Pancreas (tissue), 10 donors: ENCODE measurements around the gene ADGRG6. TPM values are rescaled to one million over a fixed set of nuclear protein-coding genes. Genes with fewer than 3 reads are reported as not detected.
A peak's percentile ranks its signal among the peaks of the same experiment; 100 is the strongest.

Source experiments
- ATAC-seq, 4 donors: fragments of 200-7000 bp; cut with Tn5 transposase; one replicate each; pipeline versions ENCODE4 v1.8.0 to v1.9.1; 2020; ENCODE audit warnings: mild to moderate bottlenecking in 4 of 4, moderate library complexity in 4 of 4
- DNase-seq, 6 donors: peaks; one replicate each; pipeline ENCODE4 v3.0.0-alpha.2; 2020
- FAIRE-seq: peaks from 2 replicates; lab custom pipeline; 2012; peaks lifted over from hg19 to GRCh38; lab: Jason Lieb, UNC
- H3K27ac ChIP-seq, 4 donors: fragments of 200-600 bp; sonication (generic); 1 replicate in 3 of 4; 2 replicates in 1 of 4; pipeline versions ENCODE4 v1.5.0 to v1.8.0; 2020
- H3K27me3 ChIP-seq, 4 donors: fragments of 200-600 bp; one replicate each; pipeline ENCODE4 v1.8.0; 2021
- H3K36me3 ChIP-seq, 3 donors: fragments of 200-600 bp; sonication (generic) in 1 of 3; one replicate each; pipeline versions ENCODE4 v1.5.0 to v1.8.0; 2020 to 2021
- H3K4me1 ChIP-seq, 3 donors: fragments of 200-600 bp; one replicate each; pipeline ENCODE4 v1.8.0; 2021
- H3K4me3 ChIP-seq, 4 donors: fragments of 200-600 bp; sonication (generic) in 2 of 4; one replicate each; pipeline versions ENCODE4 v1.5.0 to v1.8.0; 2020 to 2021
- H3K9me3 ChIP-seq, 4 donors: fragments of 200-600 bp; one replicate each; pipeline ENCODE4 v1.8.0; 2021
- WGBS, 2 donors: extraction: QIAGEN DNeasy Blood & Tissue Kit; methylation state at CpG; one replicate each; pipeline ENCODE4 v1.1.7; 2013; 5-methylcytosine and 5-hydroxymethylcytosine counted together
- intact Hi-C, 3 donors: fragments of 100-400 bp; cut with DNase I; formaldehyde crosslinking; loops; one replicate each; pipeline versions ENCODE4 v1.11.1 to v1.14.2; 2022
- polyA plus RNA-seq, 2 donors: library from polyadenylated mRNA; stranded (reverse); fragments of 200-250 nt; gene quantifications; one replicate each; pipeline ENCODE4 v1.2.3, GENCODE V29; 2013
- total RNA-seq, 6 donors: library from RNA; stranded (reverse); fragmentation: NEBNext Ultra II Directional in 4 of 6; extraction: Animal tissue kit (Norgen Biotek cat#: 25700) in 4 of 6; gene quantifications; one replicate each; pipeline versions ENCODE4 v1.2.1 to v1.2.4, GENCODE V29; 2021 to 2023
- TF ChIP-seq, protein P1 (sequence below), 4 donors: fragments of 200-600 bp; sonication (generic) in 3 of 4; IDR thresholded peaks; one replicate each; pipeline versions ENCODE4 v1.5.0 to v1.8.0; 2021; ENCODE audit warnings: antibody characterized with exemption in 4 of 4
- donor health status: healthy with polysubstance abuse.
- donor health status: DM: no; HTN: no; CAD: no; lungs with moderate emphysema.
- donor health status: DM: no; HTN: no; CAD: no.
- donor health status: control.
- donor health status: control.
- donor health status: Bipolar disorder and iron deficiency.
- donor health status: DM: yes; HTN: yes; CAD: no.
- donor health status: DM: no; HTN: no; CAD: no.
- donor health status: DM: no; HTN: no; CAD: no.
- donor health status: DM: yes; HTN: yes; CAD: no.

The ADGRG6 gene
- total and polyA plus RNA-seq, 8 donors, result 1.6 to 10.7 (median 4.2) TPM

DNA sequence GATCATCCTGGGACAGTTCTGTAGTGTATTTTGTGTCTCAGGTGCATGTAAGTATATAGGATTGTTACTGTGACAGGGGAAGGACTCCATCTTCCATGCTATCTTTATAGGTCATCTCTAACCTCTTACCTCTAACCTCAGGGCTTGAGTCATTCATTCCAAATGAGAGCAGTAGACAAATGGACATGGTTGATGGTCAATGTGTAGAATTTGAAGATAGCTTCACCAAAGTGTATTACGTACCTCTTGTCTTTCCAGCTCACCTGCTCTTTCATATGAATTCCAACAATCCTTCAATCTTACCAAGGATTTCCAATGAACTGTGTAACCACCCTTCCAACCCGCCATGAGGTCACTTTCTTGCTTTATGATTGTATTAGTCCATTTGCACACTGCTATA, 8.7 kb upstream of the ADGRG6 start:
- FAIRE-seq (no peak), ATAC-seq (no peak), DNase-seq (no peak)
- no peaks in the 10 kb centered on the region for H3K27me3 ChIP-seq
- no peaks in the 10 kb centered on the region for H3K9me3 ChIP-seq
- TF ChIP-seq, protein P1, sequence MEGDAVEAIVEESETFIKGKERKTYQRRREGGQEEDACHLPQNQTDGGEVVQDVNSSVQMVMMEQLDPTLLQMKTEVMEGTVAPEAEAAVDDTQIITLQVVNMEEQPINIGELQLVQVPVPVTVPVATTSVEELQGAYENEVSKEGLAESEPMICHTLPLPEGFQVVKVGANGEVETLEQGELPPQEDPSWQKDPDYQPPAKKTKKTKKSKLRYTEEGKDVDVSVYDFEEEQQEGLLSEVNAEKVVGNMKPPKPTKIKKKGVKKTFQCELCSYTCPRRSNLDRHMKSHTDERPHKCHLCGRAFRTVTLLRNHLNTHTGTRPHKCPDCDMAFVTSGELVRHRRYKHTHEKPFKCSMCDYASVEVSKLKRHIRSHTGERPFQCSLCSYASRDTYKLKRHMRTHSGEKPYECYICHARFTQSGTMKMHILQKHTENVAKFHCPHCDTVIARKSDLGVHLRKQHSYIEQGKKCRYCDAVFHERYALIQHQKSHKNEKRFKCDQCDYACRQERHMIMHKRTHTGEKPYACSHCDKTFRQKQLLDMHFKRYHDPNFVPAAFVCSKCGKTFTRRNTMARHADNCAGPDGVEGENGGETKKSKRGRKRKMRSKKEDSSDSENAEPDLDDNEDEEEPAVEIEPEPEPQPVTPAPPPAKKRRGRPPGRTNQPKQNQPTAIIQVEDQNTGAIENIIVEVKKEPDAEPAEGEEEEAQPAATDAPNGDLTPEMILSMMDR (IDR thresholded peaks at IDR 0.05), result no peak
- H3K27ac ChIP-seq, result no peak overlapping the region
- intact Hi-C loops, result no loop called here
- WGBS, 2 donors, result 73 to 95% methylated on average over 2 of the region's 2 CpGs
- H3K36me3 ChIP-seq, result no peaks in the 10 kb centered on the region
- no peaks in the 10 kb centered on the region for H3K4me1 ChIP-seq
- H3K4me3 ChIP-seq, result no peak overlapping the region

DNA sequence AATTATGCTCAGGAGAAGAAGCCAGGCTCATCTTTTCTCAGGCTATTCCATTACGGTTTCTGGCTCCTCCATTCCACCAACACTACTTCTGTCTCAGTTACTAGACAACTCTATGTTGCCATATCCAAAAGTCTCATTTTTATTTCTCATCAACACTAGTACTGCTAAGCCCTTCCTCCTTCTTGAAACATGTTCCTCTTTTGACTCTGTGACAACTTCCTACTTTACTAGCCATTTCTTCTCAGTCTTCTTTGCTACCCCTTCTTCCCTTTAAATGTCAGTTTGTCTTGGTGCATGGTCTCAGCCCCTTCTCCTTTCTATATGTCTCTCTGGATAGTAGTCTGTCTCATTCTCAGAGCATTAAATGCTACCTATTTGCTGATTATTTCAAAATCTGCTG, 7.1 kb upstream of the ADGRG6 start:
- Histone ChIP-seq H3K9me3 (no peaks in the 10 kb centered on the region), H3K27me3 (no peaks in the 10 kb centered on the region), H3K4me1 (no peaks in the 10 kb centered on the region), H3K27ac (no peak overlapping the region), H3K36me3 (no peaks in the 10 kb centered on the region), H3K4me3 (no peak overlapping the region)
- TF ChIP-seq, protein P1 (IDR thresholded peaks at IDR 0.05), result no peak
- intact Hi-C loops, result no loop called here
- WGBS, 2 donors, result 75 to 76% methylated on average over 1 of the region's 1 CpG
- DNase-seq, result no peak
- no peak for FAIRE-seq
- ATAC-seq, result peak in 2 of 4 donors; percentile 51 to 64

DNA sequence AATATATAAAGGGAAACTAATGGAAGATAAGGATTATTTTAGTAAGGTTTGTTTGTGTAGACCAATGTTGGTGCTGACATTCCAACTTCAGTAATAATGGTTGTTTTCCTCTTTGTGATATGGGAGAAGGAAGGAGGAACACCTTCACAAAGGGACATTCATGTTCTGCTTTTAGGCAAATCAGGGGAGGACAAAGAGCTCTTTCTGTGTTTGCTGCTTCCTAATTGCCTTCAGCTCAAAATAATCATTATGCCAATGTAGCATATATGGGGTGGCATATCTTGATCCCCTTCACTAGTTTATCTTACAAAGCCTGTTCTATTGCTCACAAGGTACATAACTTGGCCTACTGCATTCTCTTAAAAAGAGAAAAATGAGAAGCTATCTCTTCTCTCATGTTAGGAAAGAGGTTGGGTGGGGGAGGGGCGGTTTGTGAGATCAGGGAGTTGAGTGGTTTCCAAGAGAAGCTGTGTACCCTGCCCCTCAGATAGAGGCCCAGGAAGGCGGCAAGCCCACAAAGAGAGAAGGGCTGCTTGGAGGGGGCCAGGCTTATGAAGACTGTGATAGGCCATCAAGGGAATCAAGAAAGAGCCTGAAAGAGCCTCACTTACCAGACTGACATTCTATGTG, 4.7 kb upstream of the ADGRG6 start:
- Histone ChIP-seq H3K36me3 (no peaks in the 10 kb centered on the region), H3K9me3 (no peaks in the 10 kb centered on the region), H3K27me3 (no peaks in the 10 kb centered on the region), H3K4me3 (no peak overlapping the region), H3K4me1 (no peaks in the 10 kb centered on the region), H3K27ac (no peak overlapping the region)
- ATAC-seq (no peak), FAIRE-seq (no peak), DNase-seq (no peak)
- 81 to 84% methylated on average over 2 of the region's 2 CpGs for WGBS, 2 donors
- intact Hi-C loops, result no loop called here
- TF ChIP-seq, protein P1 (IDR thresholded peaks at IDR 0.05), result no peak

DNA sequence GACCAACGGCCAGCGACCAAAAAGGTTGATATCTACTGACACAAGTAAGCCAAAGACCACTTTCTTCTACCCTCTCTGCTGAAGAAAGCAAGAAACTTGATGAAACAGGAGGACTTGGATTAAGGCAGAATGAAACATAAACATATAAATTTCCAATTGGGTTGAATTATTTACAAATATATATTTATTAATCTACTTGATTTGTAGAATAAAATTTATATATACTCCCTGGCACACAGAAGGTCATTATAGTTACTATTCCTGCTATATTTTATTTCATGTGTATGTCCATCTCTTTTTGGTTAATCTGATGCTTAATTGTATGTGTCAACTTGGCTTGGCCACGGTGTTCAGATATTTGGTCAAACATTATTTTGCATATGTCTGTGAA, 4.2 kb upstream of the ADGRG6 start:
- Histone ChIP-seq H3K36me3 (no peaks in the 10 kb centered on the region), H3K4me1 (no peaks in the 10 kb centered on the region), H3K4me3 (no peak overlapping the region), H3K27ac (no peak overlapping the region), H3K27me3 (no peaks in the 10 kb centered on the region), H3K9me3 (no peaks in the 10 kb centered on the region)
- TF ChIP-seq, protein P1 (IDR thresholded peaks at IDR 0.05), result no peak
- WGBS, 2 donors, result 67 to 80% methylated on average over 3 of the region's 3 CpGs
- FAIRE-seq, result no peak
- no peak for DNase-seq
- intact Hi-C loops, result no loop called here
- no peak for ATAC-seq

DNA sequence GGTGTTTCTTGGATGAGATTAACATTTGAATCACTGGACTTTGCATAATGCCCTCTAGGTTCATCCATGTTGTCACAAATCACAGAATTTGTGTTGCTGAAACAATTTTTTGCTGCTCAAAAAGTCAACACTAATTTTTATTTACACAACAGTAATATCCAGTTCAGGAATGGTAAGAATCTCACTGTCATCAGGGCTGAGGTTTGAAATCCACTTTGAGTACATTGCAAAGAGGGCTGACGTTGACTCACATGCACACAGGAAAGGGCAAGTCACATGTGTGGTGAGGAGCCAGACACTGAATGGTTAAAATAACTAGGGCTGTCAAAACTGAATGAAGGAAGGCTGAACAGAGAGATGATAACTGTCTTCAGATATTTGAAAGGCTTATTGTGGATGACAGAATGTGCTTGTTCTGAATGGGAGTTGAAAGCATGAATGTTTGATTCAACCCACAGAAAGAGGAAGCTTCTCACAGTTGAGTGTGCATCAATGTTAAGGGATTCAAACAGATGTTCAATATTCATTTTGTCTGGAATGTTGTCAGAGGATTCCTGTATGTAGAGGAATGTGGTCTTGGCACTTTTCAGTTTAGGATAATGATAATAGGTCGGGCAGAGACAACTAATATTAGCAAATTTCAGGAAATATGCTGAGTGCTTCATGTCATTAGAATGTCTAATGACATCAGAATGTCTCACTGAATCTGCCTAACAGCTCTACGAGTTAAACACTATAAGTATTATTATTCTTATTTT, 3.6 kb upstream of the ADGRG6 start:
- intact Hi-C loops, result no loop called here
- FAIRE-seq, result no peak

More for the DNA sequence above, 3.6 kb upstream of the ADGRG6 start:
- Histone ChIP-seq H3K4me1 (no peaks in the 10 kb centered on the region), H3K27me3 (no peaks in the 10 kb centered on the region), H3K4me3 (no peak overlapping the region), H3K27ac (no peak overlapping the region), H3K36me3 (no peaks in the 10 kb centered on the region), H3K9me3 (no peaks in the 10 kb centered on the region)
- 46 to 48% methylated on average over 3 of the region's 3 CpGs for WGBS, 2 donors
- ATAC-seq (no peak), DNase-seq (no peak)
- TF ChIP-seq, protein P1 (IDR thresholded peaks at IDR 0.05), result no peak
